Testis (tissue), 2 donors: ENCODE data around the gene BID.

ENCODE experiments used
- POLR2A ChIP-seq: fragments of 450-650 bp; IDR thresholded peaks from one replicate; pipeline ENCODE4 v1.6.1; 2017; ENCODE audit warnings: antibody characterized with exemption, mild to moderate bottlenecking, moderate library complexity
- TF ChIP-seq, protein P1 (sequence below), 3 experiments: fragments of 450-650 bp in 2 of 3; fragments of 200-600 bp in 1 of 3; sonication (generic) in 1 of 3; IDR thresholded peaks; one replicate each; pipeline ENCODE4 v1.5.1; 2016 to 2019; ENCODE audit warnings: antibody characterized with exemption in 3 of 3, mild to moderate bottlenecking in 2 of 3, moderate library complexity in 1 of 3

DNA sequence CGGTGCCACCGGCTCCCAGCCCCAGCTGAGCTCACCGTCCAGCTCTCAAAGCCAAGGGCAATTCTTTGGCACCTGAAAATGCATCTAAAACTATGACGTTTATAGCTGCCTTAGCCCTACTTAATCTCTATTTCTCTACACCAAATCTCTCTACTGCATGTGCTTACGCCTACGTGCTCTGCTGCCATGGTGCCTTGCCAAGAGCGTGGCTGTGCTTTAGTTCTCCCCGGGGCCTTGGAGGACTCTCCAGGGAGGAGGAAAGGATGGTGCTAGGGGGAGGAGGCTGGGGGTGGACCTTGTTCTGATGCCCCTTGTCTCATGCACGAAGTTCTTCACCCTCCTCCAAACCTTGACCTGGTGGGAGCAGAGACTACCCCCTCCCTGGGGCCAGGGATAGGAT is 9.0 kb upstream of the BID start:
- TF ChIP-seq, protein P1, sequence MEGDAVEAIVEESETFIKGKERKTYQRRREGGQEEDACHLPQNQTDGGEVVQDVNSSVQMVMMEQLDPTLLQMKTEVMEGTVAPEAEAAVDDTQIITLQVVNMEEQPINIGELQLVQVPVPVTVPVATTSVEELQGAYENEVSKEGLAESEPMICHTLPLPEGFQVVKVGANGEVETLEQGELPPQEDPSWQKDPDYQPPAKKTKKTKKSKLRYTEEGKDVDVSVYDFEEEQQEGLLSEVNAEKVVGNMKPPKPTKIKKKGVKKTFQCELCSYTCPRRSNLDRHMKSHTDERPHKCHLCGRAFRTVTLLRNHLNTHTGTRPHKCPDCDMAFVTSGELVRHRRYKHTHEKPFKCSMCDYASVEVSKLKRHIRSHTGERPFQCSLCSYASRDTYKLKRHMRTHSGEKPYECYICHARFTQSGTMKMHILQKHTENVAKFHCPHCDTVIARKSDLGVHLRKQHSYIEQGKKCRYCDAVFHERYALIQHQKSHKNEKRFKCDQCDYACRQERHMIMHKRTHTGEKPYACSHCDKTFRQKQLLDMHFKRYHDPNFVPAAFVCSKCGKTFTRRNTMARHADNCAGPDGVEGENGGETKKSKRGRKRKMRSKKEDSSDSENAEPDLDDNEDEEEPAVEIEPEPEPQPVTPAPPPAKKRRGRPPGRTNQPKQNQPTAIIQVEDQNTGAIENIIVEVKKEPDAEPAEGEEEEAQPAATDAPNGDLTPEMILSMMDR (IDR thresholded peaks at IDR 0.05): no peak
- TF ChIP-seq POLR2A: no peak
